COLO668 (cell line): ENCODE measurements around the gene SENP2.

ENCODE experiments used
- DNase-seq: peaks from one replicate; lab custom pipeline; 2025; ENCODE audit not compliant: unreplicated experiment; lab: John Stamatoyannopoulos, UW

Gene SENP2

GRCh38 chr3:185678027-185678426, 91.9 kb downstream of the SENP2 start:
- DNase-seq: no peak

DNA sequence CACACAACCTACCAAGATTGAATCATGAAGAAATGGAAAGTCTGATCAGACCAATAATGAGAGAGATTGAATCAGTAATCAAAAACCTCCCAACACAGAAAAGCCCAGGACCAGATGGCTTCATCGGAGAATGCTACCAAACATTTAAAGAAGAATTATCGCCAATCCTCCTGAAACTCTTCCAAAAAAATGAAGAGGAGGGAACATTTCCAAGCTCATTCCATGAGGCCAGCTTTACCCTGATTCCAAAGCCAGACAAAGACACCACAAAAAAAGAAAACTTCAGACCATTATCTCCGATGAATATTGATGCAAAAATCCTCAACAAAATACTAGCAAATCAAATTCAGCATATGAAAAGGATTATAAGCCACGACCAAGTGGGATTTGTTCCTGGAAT, 94.1 kb downstream of the SENP2 start:
- DNase-seq: no peak
